Measurements from ENCODE around the gene PIK3R5.

GRCh38 chr17:8872705-8873435 lies 92.6 kb downstream of the PIK3R5 start:
- no peak for TF ChIP-seq CTCF (IDR thresholded peaks at IDR 0.05)
- TF ChIP-seq POLR2A (IDR thresholded peaks at IDR 0.05): no peak
- TF ChIP-seq EP300 (IDR thresholded peaks at IDR 0.05): no peak

Data from stomach (tissue), 4 donors.